Measurements from ENCODE around the gene CPHXL2. TPM values are rescaled to one million over a fixed set of nuclear protein-coding genes. Genes with fewer than 3 reads are reported as not detected.

CPHXL2 gene
- total RNA-seq (2014; rRNA removed; shearing (Covaris generic)) = not detected in 2 replicates

GRCh38 chr16:75676909-75677308 lies at the start of gene CPHXL2:
Gene CPHXL2 (minus strand): TSS chr16:75677009. CDS start chr16:75676999, 10 bp downstream.

GRCh38 chr16:75726390-75726789 lies 49.6 kb upstream of the CPHXL2 start, which contains the start of gene CPHXL:
Gene CPHXL (minus strand): TSS chr16:75726490. CDS start chr16:75726442, 48 bp downstream.

GRCh38 chr16:75701361-75701760 lies 24.6 kb upstream of the CPHXL2 start, which contains the start of gene DUXB:
Gene DUXB (minus strand): TSS chr16:75701461. CDS start chr16:75701418, 43 bp downstream.

GRCh38 chr16:75647492-75648264 lies 29.1 kb downstream of the CPHXL2 start, which contains the start of the genes KARS1 and TERF2IP:
Gene KARS1 (minus strand): TSS chr16:75647665. CDS start chr16:75647639, 26 bp downstream.
Gene TERF2IP (plus strand): TSS chr16:75647773. CDS start chr16:75647883, 110 bp downstream.

GRCh38 chr16:75622761-75623605 lies 53.8 kb downstream of the CPHXL2 start, which contains the start of gene ADAT1:
Gene ADAT1 (minus strand): TSS chr16:75623281. CDS start chr16:75620799, 2,482 bp downstream.

Small RNA genes lying within 50 kb of the gene (small RNA-seq; reads per million reads assigned to genes)
- gene RN7SL520P = not detected

Other genes with a start within 250 kb of the CPHXL2 start
- gene CFDP1, start 243.5 kb downstream of the CPHXL2 start, total RNA-seq (2014; rRNA removed; shearing (Covaris generic)) = 54.0 and 63.1 TPM in 2 replicates
- 9.4 and 20.4 TPM in 2 replicates for gene TMEM170A, start 212.3 kb downstream of the CPHXL2 start, total RNA-seq (2014; rRNA removed; shearing (Covaris generic))
- 5.5 and 6.0 TPM in 2 replicates for gene CHST6, start 181.6 kb downstream of the CPHXL2 start, total RNA-seq (2014; rRNA removed; shearing (Covaris generic))
- 0.16 and 0.98 TPM in 2 replicates for gene CHST5, start 140.9 kb downstream of the CPHXL2 start, total RNA-seq (2014; rRNA removed; shearing (Covaris generic))
- gene TMEM231, start 120.8 kb downstream of the CPHXL2 start, total RNA-seq (2014; rRNA removed; shearing (Covaris generic)) = 14.0 and 21.2 TPM in 2 replicates
- gene GABARAPL2, start 110.6 kb downstream of the CPHXL2 start, total RNA-seq (2014; rRNA removed; shearing (Covaris generic)) = 25.5 and 35.7 TPM in 2 replicates
- 68.1 and 80.6 TPM in 2 replicates for gene ADAT1, start 53.7 kb downstream of the CPHXL2 start, total RNA-seq (2014; rRNA removed; shearing (Covaris generic))
- gene KARS1, start 29.3 kb downstream of the CPHXL2 start, total RNA-seq (2014; rRNA removed; shearing (Covaris generic)) = 258 and 267 TPM in 2 replicates
- 83.5 and 90.2 TPM in 2 replicates for gene TERF2IP, start 29.2 kb downstream of the CPHXL2 start, total RNA-seq (2014; rRNA removed; shearing (Covaris generic))
- not detected in 2 replicates for gene DUXB, start 24.5 kb upstream of the CPHXL2 start, total RNA-seq (2014; rRNA removed; shearing (Covaris generic))
- gene CPHXL, start 49.5 kb upstream of the CPHXL2 start, total RNA-seq (2014; rRNA removed; shearing (Covaris generic)) = not detected in 2 replicates